GM21786 (cell line): Measurements from ENCODE around the gene ZCCHC24.

Experiments
- ATAC-seq: cut with Tn5 transposase; IDR thresholded peaks from one replicate; pipeline ENCODE4 v1.9.1; 2021; ENCODE audit not compliant: unreplicated experiment

ZCCHC24 gene

GRCh38 chr10:79445161-79445976 lies at the start of gene ZCCHC24:
Gene ZCCHC24, minus strand, starts transcription at chr10:79445624. Its CDS starts 184 bp downstream, at chr10:79445440.
- peak; percentile 95 for ATAC-seq

- ATAC-seq = no peak
Observed at GRCh38 chr10:79493806-79494205, 48.4 kb upstream of the ZCCHC24 start.

GRCh38 chr10:79492839-79493238 lies 47.4 kb upstream of the ZCCHC24 start:
- no peak for ATAC-seq

- no peak for ATAC-seq
Observed at GRCh38 chr10:79492256-79492655, 46.8 kb upstream of the ZCCHC24 start.

GRCh38 chr10:79491143-79491835 lies 45.9 kb upstream of the ZCCHC24 start:
- no peak for ATAC-seq

- ATAC-seq = no peak
Observed at GRCh38 chr10:79490400-79491142, 45.1 kb upstream of the ZCCHC24 start.

GRCh38 chr10:79488870-79489269 lies 43.4 kb upstream of the ZCCHC24 start:
- ATAC-seq = no peak

- ATAC-seq = no peak
Observed at GRCh38 chr10:79488336-79488735, 42.9 kb upstream of the ZCCHC24 start.

- peak; percentile 63 for ATAC-seq
Observed at GRCh38 chr10:79487296-79488194, 42.1 kb upstream of the ZCCHC24 start.

GRCh38 chr10:79484476-79484875 lies 39.1 kb upstream of the ZCCHC24 start:
- ATAC-seq = no peak

GRCh38 chr10:79483948-79484347 lies 38.5 kb upstream of the ZCCHC24 start:
- ATAC-seq = no peak

- no peak for ATAC-seq
Observed at GRCh38 chr10:79483299-79483698, 37.9 kb upstream of the ZCCHC24 start.

GRCh38 chr10:79482741-79483140 lies 37.3 kb upstream of the ZCCHC24 start:
- ATAC-seq = no peak

GRCh38 chr10:79482304-79482703 lies 36.9 kb upstream of the ZCCHC24 start:
- ATAC-seq = no peak

GRCh38 chr10:79479283-79479909 lies 34.0 kb upstream of the ZCCHC24 start:
- no peak for ATAC-seq

- no peak for ATAC-seq
Observed at GRCh38 chr10:79477456-79477855, 32.0 kb upstream of the ZCCHC24 start.

- ATAC-seq = no peak
Observed at GRCh38 chr10:79476645-79477044, 31.2 kb upstream of the ZCCHC24 start.

GRCh38 chr10:79475877-79476276 lies 30.5 kb upstream of the ZCCHC24 start:
- ATAC-seq = no peak

GRCh38 chr10:79475119-79475653 lies 29.8 kb upstream of the ZCCHC24 start:
- ATAC-seq = no peak
